ENCODE measurements around the gene PRM1. TPM values are rescaled to one million over a fixed set of nuclear protein-coding genes. Genes with fewer than 3 reads are reported as not detected.

The PRM1 gene
- total and polyA plus RNA-seq, 2 of the 13 experiments (the other 11 are each of a cell fraction or from before 2014, with no cell fraction given), result not detected

Small RNA genes within 50 kb of the gene (microRNA-seq; reads per million reads assigned to microRNA genes)
- not detected for gene MIR548H2

Small RNA genes within 50 kb of the gene (small RNA-seq; reads per million reads assigned to genes)
- 0 reads per million in 3 experiments for gene MIR548H2 (ENCODE audit: insufficient read depth in 2 of 3, insufficient read length in 3 of 3, low read depth in 2 of 3, low replicate concordance in 1 of 3)
- gene RF00019 (ENCODE audit: insufficient read depth in 2 of 3, insufficient read length in 3 of 3, low read depth in 2 of 3, low replicate concordance in 1 of 3), result 0 reads per million in 3 experiments
- gene RF00554 (ENCODE audit: insufficient read depth in 2 of 3, insufficient read length in 3 of 3, low read depth in 2 of 3, low replicate concordance in 1 of 3), result 0 reads per million in 3 experiments

Other genes with a start within 250 kb of the PRM1 start
- 3.3 and 5.3 TPM in 2 replicates for gene SOCS1, start 25.1 kb downstream of the PRM1 start, total RNA-seq (2016; rRNA removed; fragmentation: Illumina TruSeq; extraction: Trizol)
- gene SOCS1, start 25.1 kb downstream of the PRM1 start, polyA plus RNA-seq (2011; rRNA removed), result 6.3 and 9.4 TPM in 2 replicates
- gene TNP2, start 12.0 kb downstream of the PRM1 start, total RNA-seq (2016; rRNA removed; fragmentation: Illumina TruSeq; extraction: Trizol), result not detected in 2 replicates
- not detected in 2 replicates for gene TNP2, start 12.0 kb downstream of the PRM1 start, polyA plus RNA-seq (2011; rRNA removed)
- gene PRM3, start 7.7 kb downstream of the PRM1 start, total RNA-seq (2016; rRNA removed; fragmentation: Illumina TruSeq; extraction: Trizol), result not detected in 2 replicates
- gene PRM3, start 7.7 kb downstream of the PRM1 start, polyA plus RNA-seq (2011; rRNA removed), result not detected in 2 replicates
- gene PRM2, start 4.8 kb downstream of the PRM1 start, total RNA-seq (2016; rRNA removed; fragmentation: Illumina TruSeq; extraction: Trizol), result not detected in 2 replicates
- 0.54 TPM in 1 of 2 replicates, not detected in the other for gene PRM2, start 4.8 kb downstream of the PRM1 start, polyA plus RNA-seq (2011; rRNA removed)
- 55.7 and 65.3 TPM in 2 replicates for gene RMI2, start 64.1 kb upstream of the PRM1 start, total RNA-seq (2016; rRNA removed; fragmentation: Illumina TruSeq; extraction: Trizol)
- 15.3 and 24.5 TPM in 2 replicates for gene RMI2, start 64.1 kb upstream of the PRM1 start, polyA plus RNA-seq (2011; rRNA removed)